ENCODE data around the gene LCP1.

LCP1 gene

GRCh38 chr13:46202966-46203365, 21.0 kb upstream of the LCP1 start:
- no peaks in the 10 kb centered on the region for H3K27me3 ChIP-seq (ENCODE audit: insufficient read depth, low read length)
- H3K4me1 ChIP-seq (ENCODE audit: insufficient read depth, low read length, severe bottlenecking): peaks cover 7% of the 10 kb centered on the region
- H4K20me1 ChIP-seq (ENCODE audit: insufficient read depth, low read length): no peaks in the 10 kb centered on the region
- H3K9ac ChIP-seq (ENCODE audit: low read length): no peak overlapping the region
- H3K4me2 ChIP-seq (ENCODE audit: low read length): no peak overlapping the region
- no peak for TF ChIP-seq CTCF (IDR thresholded peaks at IDR 0.05; ENCODE audit: low read length)
- no peak for TF ChIP-seq EZH2 (IDR thresholded peaks at IDR 0.05; ENCODE audit: borderline replicate concordance, low read length)
- no peak overlapping the region for H3K4me3 ChIP-seq (ENCODE audit: low read depth, low read length, poor library complexity, severe bottlenecking)
- H3K36me3 ChIP-seq (ENCODE audit: insufficient read depth, low read length): no peaks in the 10 kb centered on the region
- no peak overlapping the region for H2AFZ ChIP-seq (ENCODE audit: low read length)
- H3K79me2 ChIP-seq (ENCODE audit: insufficient read depth, low read length): no peaks in the 10 kb centered on the region
- H3K9me2 ChIP-seq (ENCODE audit: low read depth, low read length): no peaks in the 10 kb centered on the region
- H3K27ac ChIP-seq (ENCODE audit: low read depth, low read length, poor library complexity, severe bottlenecking): no peak overlapping the region
- H3K9me3 ChIP-seq (ENCODE audit: low read length): no peaks in the 10 kb centered on the region
- H3F3A ChIP-seq (ENCODE audit: insufficient read depth, low read length): no peaks in the 10 kb centered on the region

GRCh38 chr13:46202188-46202795, 20.3 kb upstream of the LCP1 start:
- Histone ChIP-seq H3K4me2 (ENCODE audit: low read length) (no peak overlapping the region), H3K36me3 (ENCODE audit: insufficient read depth, low read length) (no peaks in the 10 kb centered on the region), H3K27me3 (ENCODE audit: insufficient read depth, low read length) (no peaks in the 10 kb centered on the region), H3F3A (ENCODE audit: insufficient read depth, low read length) (no peaks in the 10 kb centered on the region), H3K4me3 (ENCODE audit: low read depth, low read length, poor library complexity, severe bottlenecking) (no peak overlapping the region), H3K9me3 (ENCODE audit: low read length) (no peaks in the 10 kb centered on the region), H3K9ac (ENCODE audit: low read length) (no peak overlapping the region), H3K9me2 (ENCODE audit: low read depth, low read length) (no peaks in the 10 kb centered on the region), H2AFZ (ENCODE audit: low read length) (no peak overlapping the region), H4K20me1 (ENCODE audit: insufficient read depth, low read length) (no peaks in the 10 kb centered on the region), H3K79me2 (ENCODE audit: insufficient read depth, low read length) (no peaks in the 10 kb centered on the region), H3K4me1 (ENCODE audit: insufficient read depth, low read length, severe bottlenecking) (peaks cover 7% of the 10 kb centered on the region), H3K27ac (ENCODE audit: low read depth, low read length, poor library complexity, severe bottlenecking) (no peak overlapping the region)
- TF ChIP-seq CTCF (IDR thresholded peaks at IDR 0.05; ENCODE audit: low read length) (no peak), EZH2 (IDR thresholded peaks at IDR 0.05; ENCODE audit: borderline replicate concordance, low read length) (no peak)

- Histone ChIP-seq H3K79me2 (ENCODE audit: insufficient read depth, low read length) (no peaks in the 10 kb centered on the region), H3K27me3 (ENCODE audit: insufficient read depth, low read length) (no peaks in the 10 kb centered on the region), H3K36me3 (ENCODE audit: insufficient read depth, low read length) (no peaks in the 10 kb centered on the region), H3K4me2 (ENCODE audit: low read length) (no peak overlapping the region), H2AFZ (ENCODE audit: low read length) (no peak overlapping the region), H4K20me1 (ENCODE audit: insufficient read depth, low read length) (no peaks in the 10 kb centered on the region), H3K4me3 (ENCODE audit: low read depth, low read length, poor library complexity, severe bottlenecking) (no peak overlapping the region), H3K9me2 (ENCODE audit: low read depth, low read length) (no peaks in the 10 kb centered on the region), H3K9me3 (ENCODE audit: low read length) (no peaks in the 10 kb centered on the region), H3K9ac (ENCODE audit: low read length) (no peak overlapping the region), H3K4me1 (ENCODE audit: insufficient read depth, low read length, severe bottlenecking) (peaks cover 7% of the 10 kb centered on the region), H3F3A (ENCODE audit: insufficient read depth, low read length) (no peaks in the 10 kb centered on the region), H3K27ac (ENCODE audit: low read depth, low read length, poor library complexity, severe bottlenecking) (no peak overlapping the region)
- TF ChIP-seq CTCF (IDR thresholded peaks at IDR 0.05; ENCODE audit: low read length) (no peak), EZH2 (IDR thresholded peaks at IDR 0.05; ENCODE audit: borderline replicate concordance, low read length) (no peak)
Observed at GRCh38 chr13:46198696-46199193, 16.8 kb upstream of the LCP1 start.
